NB4 (cell line): ENCODE data around the gene NMT1.

Source experiments
- CTCF ChIP-seq: IDR thresholded peaks from one replicate; pipeline ENCODE4 v1.5.1; 2012; ENCODE audit warnings: low read depth, low read length
- MAX ChIP-seq: IDR thresholded peaks from 2 replicates; pipeline ENCODE4 v1.6.1; 2011; ENCODE audit warnings: low read depth, low read length
- POLR2A ChIP-seq: IDR thresholded peaks from 2 replicates; pipeline ENCODE4 v1.6.1; 2011; ENCODE audit warnings: mild to moderate bottlenecking; ENCODE audit not compliant: insufficient read length; ENCODE audit errors: extremely low read depth

- TF ChIP-seq CTCF (no peak), POLR2A (no peak), MAX (no peak)
These were observed 14.5 kb upstream of the NMT1 start for GRCh38 chr17:45046537-45047125.
